NCI-H2081 treated with DMSO at 0.1 percent for 48 hours (cell line): ENCODE data around the gene CCSAP.

Experiments used
- DNase-seq: peaks from one replicate; lab custom pipeline; 2025; lab: John Stamatoyannopoulos, UW

The CCSAP gene

GRCh38 chr1:229286099-229286766 is 56.6 kb downstream of the CCSAP start:
- DNase-seq = no peak

- no peak for DNase-seq
These were observed 57.4 kb downstream of the CCSAP start for GRCh38 chr1:229285440-229285839.

GRCh38 chr1:229284887-229285286 is 58.0 kb downstream of the CCSAP start:
- no peak for DNase-seq

GRCh38 chr1:229283183-229283611 is 59.6 kb downstream of the CCSAP start:
- DNase-seq = no peak

GRCh38 chr1:229282295-229282823 is 60.5 kb downstream of the CCSAP start:
- DNase-seq = no peak

- DNase-seq = no peak
These were observed 61.4 kb downstream of the CCSAP start for GRCh38 chr1:229281339-229281926.

GRCh38 chr1:229280921-229281320 is 61.9 kb downstream of the CCSAP start:
- no peak for DNase-seq

GRCh38 chr1:229280037-229280828 is 62.6 kb downstream of the CCSAP start:
- no peak for DNase-seq

GRCh38 chr1:229279242-229279641 is 63.6 kb downstream of the CCSAP start:
- DNase-seq = no peak

GRCh38 chr1:229278120-229278741 is 64.6 kb downstream of the CCSAP start:
- no peak for DNase-seq

GRCh38 chr1:229275005-229275404 is 67.8 kb downstream of the CCSAP start:
- no peak for DNase-seq

- no peak for DNase-seq
These were observed 69.2 kb downstream of the CCSAP start for GRCh38 chr1:229273507-229274232.

- DNase-seq = no peak
These were observed 70.4 kb downstream of the CCSAP start for GRCh38 chr1:229272164-229273158.

GRCh38 chr1:229271448-229272159 is 71.2 kb downstream of the CCSAP start:
- no peak for DNase-seq
